Mammary epithelial cell (primary cell): ENCODE measurements around the gene AXIN2.

Experiments
- EZH2 ChIP-seq: IDR thresholded peaks from 2 replicates; pipeline ENCODE4 v1.6.1; 2012; ENCODE audit warnings: low read length, inconsistent platforms, borderline replicate concordance
- TF ChIP-seq, protein P1 (sequence below), 2 donors: IDR thresholded peaks in 1 of 2; conservative IDR thresholded peaks in 1 of 2; 2 replicates each; pipeline ENCODE4 v1.5.1; 2011 to 2012; ENCODE audit warnings: inconsistent platforms in 2 of 2, low read length in 2 of 2, mild to moderate bottlenecking in 2 of 2, control low read depth in 1 of 2, low read depth in 1 of 2; ENCODE audit not compliant: insufficient read depth in 1 of 2; ENCODE audit errors: extremely low read depth in 1 of 2

DNA sequence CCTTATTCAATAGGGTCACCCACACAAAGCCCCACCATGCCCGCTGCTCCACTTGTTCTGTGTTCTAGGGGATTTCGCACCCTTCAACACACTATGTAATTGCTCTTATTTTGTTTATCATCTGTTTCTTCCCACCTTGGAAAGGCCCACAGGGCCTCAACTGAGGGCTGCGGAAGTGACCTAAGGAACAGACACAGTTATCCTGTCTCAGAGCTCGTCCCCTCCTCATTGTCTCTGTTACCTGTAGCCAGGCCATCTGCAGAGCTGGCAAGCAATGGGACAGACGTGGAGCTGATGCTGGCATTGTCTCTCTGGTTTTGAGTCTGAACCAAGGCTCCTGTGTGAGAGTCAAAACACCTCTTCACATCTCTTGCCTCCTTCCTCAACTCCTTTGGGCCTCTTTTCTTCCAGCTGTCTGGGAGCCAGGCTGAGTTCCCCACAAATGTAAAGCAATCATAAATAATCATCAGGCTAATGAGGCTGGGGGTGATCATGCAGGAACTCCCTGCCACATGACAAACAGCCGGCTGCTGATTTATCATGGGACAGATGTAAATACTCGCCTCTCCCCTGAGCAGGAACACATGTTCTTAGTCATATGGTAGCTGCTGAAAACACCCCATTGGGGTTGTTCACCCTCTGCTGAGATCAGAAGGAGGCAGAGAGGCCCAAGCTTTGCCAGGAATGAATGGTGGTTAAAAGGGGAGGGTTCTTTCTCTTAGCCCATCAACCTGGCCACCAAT, 71.9 kb downstream of the AXIN2 start:
- TF ChIP-seq, protein P1, sequence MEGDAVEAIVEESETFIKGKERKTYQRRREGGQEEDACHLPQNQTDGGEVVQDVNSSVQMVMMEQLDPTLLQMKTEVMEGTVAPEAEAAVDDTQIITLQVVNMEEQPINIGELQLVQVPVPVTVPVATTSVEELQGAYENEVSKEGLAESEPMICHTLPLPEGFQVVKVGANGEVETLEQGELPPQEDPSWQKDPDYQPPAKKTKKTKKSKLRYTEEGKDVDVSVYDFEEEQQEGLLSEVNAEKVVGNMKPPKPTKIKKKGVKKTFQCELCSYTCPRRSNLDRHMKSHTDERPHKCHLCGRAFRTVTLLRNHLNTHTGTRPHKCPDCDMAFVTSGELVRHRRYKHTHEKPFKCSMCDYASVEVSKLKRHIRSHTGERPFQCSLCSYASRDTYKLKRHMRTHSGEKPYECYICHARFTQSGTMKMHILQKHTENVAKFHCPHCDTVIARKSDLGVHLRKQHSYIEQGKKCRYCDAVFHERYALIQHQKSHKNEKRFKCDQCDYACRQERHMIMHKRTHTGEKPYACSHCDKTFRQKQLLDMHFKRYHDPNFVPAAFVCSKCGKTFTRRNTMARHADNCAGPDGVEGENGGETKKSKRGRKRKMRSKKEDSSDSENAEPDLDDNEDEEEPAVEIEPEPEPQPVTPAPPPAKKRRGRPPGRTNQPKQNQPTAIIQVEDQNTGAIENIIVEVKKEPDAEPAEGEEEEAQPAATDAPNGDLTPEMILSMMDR (conservative IDR thresholded peaks at IDR 0.05 in 1 of 2, IDR thresholded peaks at IDR 0.05 in 1 of 2; ENCODE audit: extremely low read depth in 1 of 2, insufficient read depth in 1 of 2, low read depth in 1 of 2, low read length in 2 of 2) = no peak
- no peak for TF ChIP-seq EZH2
